WTC11 (cell line): ENCODE measurements around the gene CPN1.

Source experiments
- ARID4B ChIP-seq: sonication (generic); formaldehyde crosslinking; IDR thresholded peaks from 2 replicates; pipeline ENCODE4 v1.8.0; 2023; ENCODE audit warnings: missing genetic modification reagents, mild to moderate bottlenecking, borderline replicate concordance
- CREB1 ChIP-seq: sonication (generic); formaldehyde crosslinking; IDR thresholded peaks from 2 replicates; pipeline ENCODE4 v1.8.0; 2023; ENCODE audit warnings: mild to moderate bottlenecking, missing genetic modification reagents
- CTCF ChIP-seq: fragments of 200-600 bp; IDR thresholded peaks from 2 replicates; pipeline ENCODE4 v1.8.0; 2022; ENCODE audit warnings: antibody characterized with exemption
- ELF4 ChIP-seq: sonication (generic); formaldehyde crosslinking; IDR thresholded peaks from 2 replicates; pipeline ENCODE4 v1.8.1; 2022; ENCODE audit warnings: low read depth, mild to moderate bottlenecking, moderate library complexity, missing genetic modification reagents
- GABPB1 ChIP-seq: sonication (generic); formaldehyde crosslinking; IDR thresholded peaks from 2 replicates; pipeline ENCODE4 v1.8.1; 2023; ENCODE audit warnings: mild to moderate bottlenecking, missing genetic modification reagents
- HMGXB4 ChIP-seq: sonication (generic); formaldehyde crosslinking; IDR thresholded peaks from 2 replicates; pipeline ENCODE4 v1.8.1; 2023; ENCODE audit warnings: mild to moderate bottlenecking, moderate library complexity, missing genetic modification reagents
- NFE2L1 ChIP-seq: sonication (generic); formaldehyde crosslinking; IDR thresholded peaks from 2 replicates; pipeline ENCODE4 v1.8.1; 2023; ENCODE audit warnings: missing genetic modification reagents
- NFYB ChIP-seq: sonication (generic); formaldehyde crosslinking; conservative IDR thresholded peaks from 2 replicates; pipeline ENCODE4 v1.8.0; 2022; ENCODE audit warnings: low read depth, missing genetic modification reagents
- NR2C2 ChIP-seq: sonication (generic); formaldehyde crosslinking; IDR thresholded peaks from 2 replicates; pipeline ENCODE4 v1.8.0; 2022; ENCODE audit warnings: mild to moderate bottlenecking, missing genetic modification reagents
- NR3C1 ChIP-seq: sonication (generic); formaldehyde crosslinking; conservative IDR thresholded peaks from 2 replicates; pipeline ENCODE4 v1.8.1; 2023; ENCODE audit warnings: low read depth, mild to moderate bottlenecking, missing genetic modification reagents
- ZNF138 ChIP-seq: sonication (generic); formaldehyde crosslinking; conservative IDR thresholded peaks from 2 replicates; pipeline ENCODE4 v1.8.1; 2022; ENCODE audit warnings: mild to moderate bottlenecking, moderate library complexity, missing genetic modification reagents
- ZNF232 ChIP-seq: sonication (generic); formaldehyde crosslinking; IDR thresholded peaks from 2 replicates; pipeline ENCODE4 v1.8.0; 2022; ENCODE audit warnings: mild to moderate bottlenecking, missing genetic modification reagents
- ZNF423 ChIP-seq: fragments of 250-450 bp; sonication (Bioruptor Pico); IDR thresholded peaks from 2 replicates; pipeline ENCODE4 v2.1.2; 2022; ENCODE audit warnings: mild to moderate bottlenecking, moderate library complexity

- TF ChIP-seq GABPB1 (CRISPR knock-in tag) (no peak), CTCF (no peak), NR3C1 (CRISPR knock-in tag) (no peak), NFE2L1 (CRISPR knock-in tag) (no peak), ARID4B (CRISPR knock-in tag) (no peak), ZNF232 (CRISPR knock-in tag) (no peak), HMGXB4 (CRISPR knock-in tag) (no peak), ELF4 (CRISPR knock-in tag) (no peak), ZNF138 (CRISPR knock-in tag) (no peak), NR2C2 (CRISPR knock-in tag) (no peak), CREB1 (no peak), NFYB (CRISPR knock-in tag) (no peak), ZNF423 (CRISPR knock-in tag) (no peak)
Observed at GRCh38 chr10:100120550-100120949, 38.9 kb upstream of the CPN1 start.
